GM18951 (cell line): ENCODE measurements around the gene MEOX1.
"Not testable (repeated sequence)": the region's sequence is repeated elsewhere in the genome, so short reads cannot be mapped to it uniquely, and the experiment has no call there.

ENCODE experiments used
- POLR2A ChIP-seq: IDR thresholded peaks from 4 replicates; pipeline ENCODE4 v1.6.1; 2011; ENCODE audit warnings: mild to moderate bottlenecking; ENCODE audit not compliant: insufficient read length, insufficient read depth; ENCODE audit errors: extremely low read depth
- in situ Hi-C: fragments of 300-500 bp; cut with MboI; formaldehyde crosslinking; loops from one replicate; pipeline ENCODE4 v1.12.0; 2022; ENCODE audit warnings: low sequenced_read_pairs, mixed read lengths, inconsistent platforms; ENCODE audit not compliant: unreplicated experiment

Gene MEOX1

DNA sequence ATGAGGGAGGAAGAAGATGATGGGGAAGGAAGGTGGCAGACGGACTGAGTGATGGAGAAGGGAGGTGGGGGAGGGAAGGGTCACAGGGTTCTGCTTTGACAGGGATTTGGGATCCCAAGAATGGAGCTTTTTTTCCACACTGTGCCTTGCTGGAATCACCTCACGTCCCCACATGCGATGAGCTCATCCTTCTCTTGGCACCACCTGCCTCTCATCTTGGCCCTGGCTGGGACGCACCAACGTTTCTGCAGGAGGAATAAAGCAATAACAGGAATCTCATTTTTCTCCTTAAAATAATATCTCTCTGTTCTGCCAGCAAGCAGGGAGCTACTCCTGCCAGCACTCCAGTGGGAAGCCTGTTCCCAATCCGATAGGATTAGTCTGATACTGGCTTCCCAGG, 47.8 kb downstream of the MEOX1 start:
- no peak for TF ChIP-seq POLR2A
- in situ Hi-C loops = no loop called here

DNA sequence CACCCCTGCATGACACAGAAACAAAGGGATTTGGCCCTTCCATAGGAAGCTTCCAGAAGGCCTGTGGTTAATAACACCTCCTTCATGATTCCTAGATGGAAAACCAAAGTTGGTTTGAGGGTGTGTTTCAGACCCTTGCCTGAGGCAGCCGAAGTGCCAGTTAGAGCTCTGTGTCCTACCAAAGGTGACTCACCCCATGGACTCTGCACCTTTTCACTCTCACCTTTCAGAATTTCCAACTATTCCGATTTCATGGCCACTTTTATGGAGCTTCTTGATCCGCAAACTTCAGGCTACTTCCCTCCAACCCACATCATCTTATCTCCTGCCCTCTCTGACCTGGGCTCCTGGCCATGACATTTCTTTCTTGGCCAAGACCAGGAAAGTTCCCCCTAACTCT, 49.2 kb downstream of the MEOX1 start:
- in situ Hi-C loops = no loop called here
- no peak for TF ChIP-seq POLR2A

DNA sequence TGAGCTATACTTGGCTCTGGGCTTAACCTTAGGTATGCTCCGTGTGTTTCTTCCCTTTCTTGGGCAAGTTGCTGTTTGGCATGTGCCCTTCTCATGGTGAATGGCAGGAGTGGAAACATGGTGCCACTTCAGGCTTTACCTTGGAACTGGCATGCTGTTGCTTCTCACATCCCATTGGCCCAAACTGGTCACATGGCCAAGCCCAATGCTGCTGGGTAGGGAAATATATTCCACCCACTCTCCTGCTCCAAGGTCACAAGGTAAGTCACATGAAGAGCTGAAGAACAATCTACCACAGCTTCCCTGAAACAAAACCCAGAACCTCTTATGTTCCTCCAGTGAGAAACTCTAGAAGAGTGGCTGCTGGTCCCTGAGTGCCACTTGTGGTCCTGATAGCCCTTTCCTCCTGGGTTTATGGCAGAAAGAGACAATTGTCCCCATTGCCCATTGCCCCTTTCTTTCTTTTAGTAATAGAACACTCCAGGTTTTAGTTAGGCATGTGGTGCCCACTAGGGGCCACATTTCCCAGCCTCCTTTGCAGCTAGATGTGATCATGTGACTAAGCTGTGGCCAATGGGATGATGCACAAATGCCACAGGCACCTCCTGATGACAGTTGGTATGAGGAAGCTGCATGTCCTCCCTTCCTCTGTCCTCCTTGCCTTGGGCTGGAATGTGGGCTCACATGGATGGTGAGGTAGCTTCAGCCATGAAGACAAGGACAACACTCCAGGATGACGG, 50.3 kb downstream of the MEOX1 start:
- in situ Hi-C loops = no loop called here
- no peak for TF ChIP-seq POLR2A

DNA sequence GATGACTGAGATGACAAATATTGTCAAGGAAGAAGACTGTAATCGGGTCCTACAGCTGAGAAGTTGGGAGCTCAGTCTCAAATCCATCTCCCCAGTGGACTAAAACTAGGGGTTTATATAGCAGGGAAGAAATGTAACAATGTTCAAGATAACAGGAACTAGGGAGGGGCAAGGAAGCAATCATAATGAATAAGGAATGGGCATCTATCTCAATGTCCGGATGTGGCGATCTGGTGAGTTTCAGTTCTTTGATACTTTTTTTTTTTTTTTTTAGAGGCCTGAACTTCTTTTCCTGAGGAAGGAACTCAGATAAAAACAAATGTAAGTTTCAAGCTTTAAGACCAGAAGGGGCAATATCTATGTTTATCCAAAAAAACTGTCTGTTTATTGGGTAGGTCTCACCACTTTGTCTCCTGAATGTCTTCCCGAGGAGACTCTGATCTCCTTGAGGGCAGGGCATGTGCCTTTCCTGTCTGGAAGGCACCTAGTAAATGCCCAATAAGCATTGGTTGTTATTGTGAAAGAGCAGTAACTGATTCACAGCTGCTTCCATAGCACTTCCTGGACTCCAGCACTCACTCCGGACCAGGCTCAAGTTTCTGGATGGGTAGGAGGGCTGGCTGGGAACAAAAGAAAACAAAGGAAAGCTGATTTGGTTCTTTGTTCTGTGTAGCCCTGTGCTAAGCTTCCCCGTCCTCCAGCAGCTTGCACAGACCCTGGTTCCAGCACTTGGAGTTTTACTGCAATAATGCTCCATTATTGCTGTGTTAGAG, 51.9 kb downstream of the MEOX1 start:
- in situ Hi-C loops = no loop called here
- TF ChIP-seq POLR2A = no peak

DNA sequence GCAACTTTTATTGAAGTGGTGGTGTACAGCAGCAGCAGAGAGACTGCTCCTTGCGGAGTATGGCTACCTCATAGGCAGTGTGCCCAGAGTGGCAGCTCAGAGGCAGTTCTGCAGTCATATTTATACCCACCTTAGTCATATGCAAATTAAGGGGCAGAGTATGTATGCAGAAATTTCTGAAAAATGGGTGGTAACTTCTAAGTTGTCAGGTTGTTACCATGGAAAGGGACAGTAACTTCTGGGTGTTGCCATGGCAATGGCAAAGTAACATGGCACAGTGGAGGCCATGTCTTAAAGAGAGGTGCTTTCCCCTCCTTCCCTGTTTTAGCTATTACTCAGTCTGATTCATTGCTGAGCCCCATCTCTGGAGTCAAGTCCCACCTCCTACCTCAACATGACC, 53.4 kb downstream of the MEOX1 start:
- TF ChIP-seq POLR2A = no peak
- in situ Hi-C loops = no loop called here

DNA sequence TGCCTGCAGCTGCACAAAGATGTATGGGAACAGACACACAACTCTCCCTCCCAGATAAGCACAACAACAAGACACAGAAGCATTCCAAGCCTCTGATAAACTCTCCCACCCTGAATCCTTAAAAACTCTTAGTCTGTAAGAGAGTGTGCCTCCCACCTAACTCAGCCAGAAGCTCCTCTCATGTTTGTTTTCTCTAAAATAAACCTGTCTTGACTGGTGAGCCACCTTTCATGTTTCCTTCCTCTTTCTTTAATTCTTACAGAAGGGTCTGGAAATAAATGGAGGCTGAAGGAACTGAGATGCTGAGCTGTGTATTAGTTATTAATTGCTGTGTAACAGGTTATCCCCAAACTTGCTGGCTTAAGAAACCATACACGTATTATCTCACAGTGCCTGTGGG, 57.2 kb downstream of the MEOX1 start:
- in situ Hi-C loops = no loop called here
- TF ChIP-seq POLR2A = no peak

DNA sequence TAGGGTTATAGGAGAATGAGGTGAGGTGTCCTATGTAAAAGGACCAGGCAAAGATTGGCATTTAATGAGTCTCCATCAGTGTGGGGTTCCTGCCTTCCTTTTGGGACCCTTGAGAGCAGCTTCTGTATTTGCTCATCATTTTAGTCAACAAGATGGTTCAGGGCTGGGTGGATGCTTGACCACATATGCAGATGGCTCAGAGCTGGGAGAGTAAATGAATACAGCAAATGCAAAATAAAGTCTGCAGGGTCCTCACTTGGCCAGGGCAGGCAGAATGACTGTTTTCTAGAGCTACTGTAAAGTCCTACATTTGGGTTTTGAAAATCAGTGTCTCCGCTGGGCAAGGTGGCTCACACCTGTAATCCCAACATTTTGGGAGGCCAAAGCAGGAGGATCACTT, 58.4 kb downstream of the MEOX1 start:
- in situ Hi-C loops = no loop called here
- TF ChIP-seq POLR2A = no peak

DNA sequence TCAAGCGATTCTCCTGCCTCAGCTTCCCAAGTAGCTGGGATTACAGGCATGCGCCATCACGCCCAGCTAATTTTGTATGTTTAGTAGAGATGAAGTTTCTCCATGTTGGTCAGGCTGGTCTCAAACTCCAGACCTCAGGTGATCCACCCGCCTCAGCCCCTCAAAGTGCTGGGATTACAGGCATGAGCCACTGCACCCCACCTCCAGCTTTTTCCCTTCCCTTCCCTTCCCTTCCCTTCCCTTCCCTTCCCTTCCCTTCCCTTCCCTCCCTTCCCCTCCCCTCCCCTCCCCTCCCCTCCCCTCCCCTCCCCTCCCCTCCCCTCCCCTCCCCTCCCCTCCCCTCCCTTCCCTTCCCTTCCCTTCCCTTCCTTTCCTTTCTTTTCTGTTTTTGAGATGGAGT, 59.2 kb downstream of the MEOX1 start:
- in situ Hi-C loops = not testable (repeated sequence)

DNA sequence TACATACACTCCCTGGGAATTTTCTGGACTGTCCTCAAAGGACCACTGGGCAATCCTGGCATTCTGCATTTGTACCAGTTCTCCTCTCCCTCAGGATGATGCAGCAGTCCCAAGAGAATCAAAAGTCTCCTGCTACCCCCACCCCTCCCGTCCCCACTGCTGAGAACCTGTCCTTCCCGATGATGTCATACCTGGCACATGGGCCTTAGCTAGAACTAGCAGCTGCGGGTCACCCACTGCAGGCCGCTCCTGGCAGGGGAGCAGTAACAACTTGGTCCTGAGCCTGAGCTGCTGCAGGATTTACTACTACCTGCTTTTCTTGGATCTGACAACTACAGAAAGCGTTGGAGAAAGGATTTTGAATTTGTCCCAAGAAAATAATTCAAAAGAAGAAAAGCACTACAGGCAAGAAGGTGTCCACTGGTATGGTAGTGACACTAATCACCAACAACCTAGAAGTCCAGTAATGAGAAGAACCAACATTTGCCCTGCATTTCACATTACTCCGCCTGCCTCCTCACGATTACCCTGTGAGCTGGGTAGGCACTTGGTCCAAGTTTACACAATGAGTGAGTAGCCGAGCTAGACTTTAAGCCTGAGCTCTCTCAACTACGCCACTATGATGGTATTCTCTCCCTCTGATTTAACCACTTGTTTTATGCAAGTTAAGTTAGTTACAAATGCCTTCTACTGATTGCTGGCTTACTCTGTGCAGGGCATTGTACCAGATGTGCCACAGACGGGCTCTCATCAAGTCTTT, 60.3 kb downstream of the MEOX1 start:
- in situ Hi-C loops = no loop called here

DNA sequence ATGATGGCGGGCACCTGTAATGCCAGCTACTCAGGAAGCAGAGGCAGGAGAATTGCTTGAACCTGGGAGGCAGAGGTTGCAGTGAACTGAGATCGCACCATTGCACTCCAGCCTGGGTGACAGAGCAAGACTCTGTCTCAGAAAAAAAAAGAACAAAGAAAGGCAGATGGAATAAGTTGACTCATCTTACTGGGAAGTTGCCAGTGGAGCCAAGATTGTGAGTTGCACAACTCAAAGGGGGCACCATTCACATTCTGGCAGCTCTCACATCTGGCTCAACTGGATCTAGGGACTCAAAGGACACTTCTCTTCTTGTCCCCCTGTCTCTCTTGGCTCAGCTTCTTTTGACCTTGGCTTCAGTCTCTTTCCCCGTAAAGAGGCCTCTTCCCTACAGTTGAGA, 61.9 kb downstream of the MEOX1 start:
- in situ Hi-C loops = no loop called here
- no peak for TF ChIP-seq POLR2A

More for the DNA sequence above, 60.3 kb downstream of the MEOX1 start:
- no peak for TF ChIP-seq POLR2A

DNA sequence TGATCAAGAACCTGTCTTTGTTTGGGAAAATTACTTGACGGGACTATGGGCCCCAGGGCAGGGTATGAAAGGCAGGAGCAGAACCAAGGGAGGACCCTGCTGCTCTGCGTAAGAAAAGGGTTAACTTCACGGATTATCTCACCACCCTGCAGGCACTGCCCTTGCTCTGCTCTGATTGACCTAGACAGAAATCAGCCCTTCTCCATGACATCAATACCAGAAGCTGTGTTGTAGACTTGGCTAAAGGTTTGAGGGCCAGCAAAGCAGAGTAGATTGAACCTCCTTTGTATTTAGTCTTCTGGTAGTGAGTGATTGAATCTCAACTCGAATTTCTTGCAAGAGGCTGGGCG, 62.7 kb downstream of the MEOX1 start:
- in situ Hi-C loops = no loop called here
- no peak for TF ChIP-seq POLR2A

DNA sequence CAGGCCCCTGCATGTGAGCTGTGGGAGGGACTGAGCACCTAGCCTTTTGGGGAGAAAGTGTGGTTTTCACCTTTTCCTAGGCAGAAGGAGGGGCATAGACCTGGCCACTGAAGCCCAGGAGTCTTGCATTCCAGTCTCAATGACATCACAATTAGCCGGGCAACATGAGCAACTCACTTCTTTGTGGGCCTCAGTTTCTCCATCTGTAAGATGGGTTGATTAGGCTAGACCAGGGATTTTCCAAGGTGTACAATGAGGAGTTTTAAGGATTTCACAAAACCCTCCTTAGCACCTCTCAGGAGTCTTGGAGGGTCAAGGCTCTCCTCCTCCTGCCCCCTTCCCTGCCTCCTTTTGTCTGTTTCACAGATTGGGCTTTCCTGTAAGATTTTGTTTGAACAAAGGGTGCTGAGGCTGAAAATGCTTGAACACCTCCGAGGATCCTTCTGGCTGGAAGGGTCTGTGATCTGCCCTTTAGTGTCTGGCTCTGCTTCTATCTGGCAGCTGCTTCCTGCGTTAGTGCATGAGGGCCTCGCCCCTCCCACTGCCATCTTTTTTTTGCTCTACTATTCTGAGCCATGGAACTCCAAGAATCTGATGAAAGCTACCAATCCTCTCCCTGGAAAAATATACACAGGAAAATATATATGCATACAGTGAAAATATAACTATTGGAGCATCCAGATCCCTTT, 63.2 kb downstream of the MEOX1 start:
- in situ Hi-C loops = no loop called here
- no peak for TF ChIP-seq POLR2A
